Calu3 (cell line): ENCODE measurements around the gene MAG. TPM values are rescaled to one million over a fixed set of nuclear protein-coding genes. Genes with fewer than 3 reads are reported as not detected.

Experiments
- BruUV-seq: library from RNA; stranded (reverse); fragments of 400-500 nt; replicated peaks from 2 replicates; lab custom pipeline; 2021; lab: Mats Ljungman, UMichigan
- CTCF ChIA-PET: fragments of 300-600 bp; sonication (Branson Sonifier 250); formaldehyde crosslinking; loops from one replicate; lab custom pipeline; 2022; ENCODE audit warnings: antibody characterized with exemption; lab: Charles Lee
- DNase-seq: peaks from one replicate; pipeline ENCODE4 v3.0.0; 2022
- H3K27ac Mint-ChIP-seq: one replicate; pipeline ENCODE4 v1.8.0; 2022; ENCODE audit warnings: mixed read lengths; ENCODE audit not compliant: unreplicated experiment
- H3K27me3 Mint-ChIP-seq: one replicate; pipeline ENCODE4 v1.8.0; 2022; ENCODE audit warnings: mixed read lengths; ENCODE audit not compliant: unreplicated experiment
- H3K36me3 Mint-ChIP-seq: one replicate; pipeline ENCODE4 v1.8.0; 2022; ENCODE audit warnings: mild to moderate bottlenecking, moderate library complexity, mixed read lengths; ENCODE audit not compliant: insufficient read depth, unreplicated experiment
- H3K4me1 Mint-ChIP-seq: one replicate; pipeline ENCODE4 v1.8.0; 2022; ENCODE audit warnings: mild to moderate bottlenecking, low read depth, mixed read lengths; ENCODE audit not compliant: unreplicated experiment
- H3K4me3 Mint-ChIP-seq: one replicate; pipeline ENCODE4 v1.8.0; 2022; ENCODE audit warnings: mild to moderate bottlenecking, low read depth, moderate library complexity, mixed read lengths; ENCODE audit not compliant: unreplicated experiment
- H3K9me3 Mint-ChIP-seq: one replicate; pipeline ENCODE4 v1.8.0; 2022; ENCODE audit warnings: low read depth, mixed read lengths; ENCODE audit not compliant: unreplicated experiment
- intact Hi-C: fragments of 100-400 bp; cut with micrococcal nuclease; formaldehyde crosslinking; loops from one replicate; pipeline ENCODE4 v1.10.0; 2022; ENCODE audit not compliant: unreplicated experiment
- total RNA-seq: library from RNA; stranded (reverse); gene quantifications from 2 replicates; pipeline ENCODE4 v1.2.3, GENCODE V29; 2022
- TF ChIP-seq, protein P1 (sequence below): fragments of 200-600 bp; IDR thresholded peaks from one replicate; pipeline ENCODE4 v1.8.0; 2022; ENCODE audit warnings: antibody characterized with exemption; ENCODE audit not compliant: unreplicated experiment

MAG gene
- total RNA-seq, 1 experiment from 2014 or later = not detected

DNA sequence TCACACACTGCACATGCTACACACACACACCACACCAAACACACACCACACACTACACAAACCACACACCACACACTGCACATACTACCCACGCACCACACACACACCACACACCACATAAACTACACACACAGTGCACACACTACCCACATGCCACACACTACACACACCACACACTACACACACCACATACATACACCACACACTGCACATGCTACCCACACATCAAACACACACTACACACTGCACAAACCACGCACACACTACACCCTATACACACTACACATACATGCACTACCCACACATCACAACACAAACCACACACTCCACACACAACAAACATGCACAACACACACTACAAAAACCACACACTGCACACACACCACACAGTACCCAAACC, 6.0 kb downstream of the MAG start:
- BruUV-seq = no TSS peak
- Mint-ChIP-seq H3K9me3 (no peaks in the 10 kb centered on the region), H3K36me3 (no peaks in the 10 kb centered on the region), H3K4me1 (no peaks in the 10 kb centered on the region), H3K4me3 (no peak overlapping the region), H3K27ac (no peak overlapping the region), H3K27me3 (peaks cover 19% of the 10 kb centered on the region)
- CTCF ChIA-PET = no interaction called here
- no peak for DNase-seq
- TF ChIP-seq, protein P1, sequence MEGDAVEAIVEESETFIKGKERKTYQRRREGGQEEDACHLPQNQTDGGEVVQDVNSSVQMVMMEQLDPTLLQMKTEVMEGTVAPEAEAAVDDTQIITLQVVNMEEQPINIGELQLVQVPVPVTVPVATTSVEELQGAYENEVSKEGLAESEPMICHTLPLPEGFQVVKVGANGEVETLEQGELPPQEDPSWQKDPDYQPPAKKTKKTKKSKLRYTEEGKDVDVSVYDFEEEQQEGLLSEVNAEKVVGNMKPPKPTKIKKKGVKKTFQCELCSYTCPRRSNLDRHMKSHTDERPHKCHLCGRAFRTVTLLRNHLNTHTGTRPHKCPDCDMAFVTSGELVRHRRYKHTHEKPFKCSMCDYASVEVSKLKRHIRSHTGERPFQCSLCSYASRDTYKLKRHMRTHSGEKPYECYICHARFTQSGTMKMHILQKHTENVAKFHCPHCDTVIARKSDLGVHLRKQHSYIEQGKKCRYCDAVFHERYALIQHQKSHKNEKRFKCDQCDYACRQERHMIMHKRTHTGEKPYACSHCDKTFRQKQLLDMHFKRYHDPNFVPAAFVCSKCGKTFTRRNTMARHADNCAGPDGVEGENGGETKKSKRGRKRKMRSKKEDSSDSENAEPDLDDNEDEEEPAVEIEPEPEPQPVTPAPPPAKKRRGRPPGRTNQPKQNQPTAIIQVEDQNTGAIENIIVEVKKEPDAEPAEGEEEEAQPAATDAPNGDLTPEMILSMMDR = no peak
- intact Hi-C loops = no loop called here

DNA sequence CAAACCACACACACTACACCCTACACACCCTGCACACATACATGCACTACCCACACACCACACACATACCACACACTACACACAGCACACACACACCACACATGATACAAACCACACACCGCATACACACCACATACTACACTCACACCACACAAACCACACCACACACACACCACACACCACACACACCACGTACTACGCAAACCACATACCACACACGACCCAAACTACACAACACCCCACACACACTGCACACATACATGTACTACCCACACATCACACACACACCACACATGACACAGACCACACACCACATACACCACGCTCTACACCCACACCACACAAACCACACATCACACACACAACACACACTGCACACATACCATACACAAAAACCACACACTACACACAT, 6.6 kb downstream of the MAG start:
- CTCF ChIA-PET = no interaction called here
- Mint-ChIP-seq H3K36me3 (no peaks in the 10 kb centered on the region), H3K4me3 (no peak overlapping the region), H3K27ac (no peak overlapping the region), H3K4me1 (no peaks in the 10 kb centered on the region), H3K27me3 (peaks cover 12% of the 10 kb centered on the region), H3K9me3 (no peaks in the 10 kb centered on the region)
- TF ChIP-seq, protein P1 = no peak
- BruUV-seq = no TSS peak
- intact Hi-C loops = no loop called here
- no peak for DNase-seq

DNA sequence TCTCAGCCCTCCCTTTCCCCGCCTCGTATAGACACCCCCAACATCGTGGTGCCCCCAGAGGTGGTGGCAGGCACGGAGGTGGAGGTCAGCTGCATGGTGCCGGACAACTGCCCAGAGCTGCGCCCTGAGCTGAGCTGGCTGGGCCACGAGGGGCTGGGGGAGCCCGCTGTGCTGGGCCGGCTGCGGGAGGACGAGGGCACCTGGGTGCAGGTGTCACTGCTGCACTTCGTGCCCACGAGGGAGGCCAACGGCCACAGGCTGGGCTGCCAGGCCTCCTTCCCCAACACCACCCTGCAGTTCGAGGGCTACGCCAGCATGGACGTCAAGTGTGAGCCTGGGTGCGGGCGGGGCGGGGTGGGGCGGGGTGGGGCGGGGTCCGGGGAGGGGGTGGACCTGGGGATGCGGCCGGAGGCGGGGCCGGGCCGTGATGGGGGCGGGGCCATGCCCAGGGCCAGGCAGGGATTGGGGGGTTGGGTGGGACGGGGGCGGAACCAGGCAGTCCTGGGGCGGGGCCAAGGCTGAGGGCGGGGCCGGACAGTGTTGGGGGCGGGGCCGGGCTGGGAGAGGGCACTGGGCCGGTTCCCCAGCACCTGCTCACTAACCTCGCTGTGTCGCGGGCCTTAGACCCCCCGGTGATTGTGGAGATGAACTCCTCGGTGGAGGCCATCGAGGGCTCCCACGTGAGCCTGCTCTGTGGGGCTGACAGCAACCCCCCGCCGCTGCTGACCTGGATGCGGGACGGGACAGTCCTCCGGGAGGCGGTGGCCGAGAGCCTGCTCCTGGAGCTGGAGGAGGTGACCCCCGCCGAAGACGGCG, 7.8 kb downstream of the MAG start:
- no peaks in the 10 kb centered on the region for H3K9me3 Mint-ChIP-seq
- H3K27me3 Mint-ChIP-seq = peaks cover under 1% of the 10 kb centered on the region
- H3K36me3 Mint-ChIP-seq = no peaks in the 10 kb centered on the region
- no peaks in the 10 kb centered on the region for H3K4me1 Mint-ChIP-seq
- no peak for DNase-seq
- H3K27ac Mint-ChIP-seq = no peak overlapping the region
- no peak overlapping the region for H3K4me3 Mint-ChIP-seq
- intact Hi-C loops = no loop called here
- TF ChIP-seq, protein P1 = no peak
- no TSS peak for BruUV-seq
- CTCF ChIA-PET = no interaction called here

DNA sequence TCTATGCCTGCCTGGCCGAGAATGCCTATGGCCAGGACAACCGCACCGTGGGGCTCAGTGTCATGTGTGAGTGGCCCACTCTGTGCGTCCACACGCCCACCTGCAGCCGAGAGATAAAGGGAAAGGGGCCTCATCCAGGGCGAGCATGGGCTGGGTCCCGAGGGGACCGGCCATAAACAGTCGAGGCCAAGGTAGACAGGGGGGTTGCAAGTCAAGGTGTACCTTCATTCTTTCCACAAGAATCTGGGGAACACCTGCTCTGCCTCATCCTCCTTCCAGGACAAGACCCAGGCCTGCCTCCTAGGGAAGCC, 8.3 kb downstream of the MAG start:
- Mint-ChIP-seq H3K27me3 (no peaks in the 10 kb centered on the region), H3K36me3 (no peaks in the 10 kb centered on the region), H3K27ac (no peak overlapping the region), H3K4me1 (no peaks in the 10 kb centered on the region), H3K9me3 (no peaks in the 10 kb centered on the region), H3K4me3 (no peak overlapping the region)
- TF ChIP-seq, protein P1 = no peak
- BruUV-seq = no TSS peak
- CTCF ChIA-PET = no interaction called here
- no peak for DNase-seq
- intact Hi-C loops = no loop called here
